ENCODE measurements around the gene COL20A1.

COL20A1 gene

GRCh38 chr20:63321148-63321831 is 28.3 kb downstream of the COL20A1 start:
- no peak for DNase-seq (ENCODE audit: low read depth)

DNA sequence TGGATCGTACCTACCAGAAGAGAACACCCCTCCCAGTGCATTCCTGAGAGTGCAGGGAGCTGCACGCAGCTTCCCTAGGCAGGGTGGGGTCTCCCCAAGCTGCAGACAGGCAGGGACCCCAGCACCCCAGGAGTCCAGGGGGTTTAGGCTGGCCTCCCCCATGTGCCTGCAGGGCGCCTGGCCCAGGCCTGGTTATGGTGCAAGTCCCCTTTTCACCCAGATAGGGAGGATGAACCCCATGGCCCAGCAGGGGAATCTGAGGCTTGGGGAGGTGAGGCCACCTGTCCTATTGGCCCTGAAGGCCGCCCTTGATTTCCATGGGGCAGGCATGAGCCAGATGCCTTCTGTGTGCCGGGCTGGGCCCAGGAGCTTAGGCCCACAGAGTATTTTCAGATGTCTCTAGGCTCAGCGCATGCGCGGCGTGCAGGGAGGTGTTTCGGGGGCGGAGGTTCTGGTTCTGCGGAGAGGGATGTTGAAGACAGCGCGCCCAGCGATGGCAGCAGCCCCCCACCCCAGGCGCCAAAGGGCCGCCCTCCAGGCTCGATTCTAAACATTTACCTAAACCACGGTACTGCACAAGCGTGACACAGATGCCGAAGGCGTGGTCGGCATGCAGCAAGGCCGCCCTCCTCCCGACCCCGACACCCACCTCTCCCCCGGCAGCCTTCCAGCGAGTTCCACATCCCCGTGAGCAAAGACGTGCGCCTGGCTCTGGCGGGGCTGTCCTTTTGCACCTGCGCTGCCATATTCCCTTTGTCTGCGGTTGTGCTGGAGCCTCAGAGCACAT is 29.4 kb downstream of the COL20A1 start:
- no peak for DNase-seq (ENCODE audit: low read depth)

- DNase-seq (ENCODE audit: low read depth): no peak
These were observed 29.9 kb downstream of the COL20A1 start for GRCh38 chr20:63322933-63323273.

- no peak for DNase-seq (ENCODE audit: low read depth)
These were observed 30.5 kb downstream of the COL20A1 start for GRCh38 chr20:63323357-63323981.

GRCh38 chr20:63325021-63325471 is 32.1 kb downstream of the COL20A1 start:
- DNase-seq (ENCODE audit: low read depth): no peak

DNA sequence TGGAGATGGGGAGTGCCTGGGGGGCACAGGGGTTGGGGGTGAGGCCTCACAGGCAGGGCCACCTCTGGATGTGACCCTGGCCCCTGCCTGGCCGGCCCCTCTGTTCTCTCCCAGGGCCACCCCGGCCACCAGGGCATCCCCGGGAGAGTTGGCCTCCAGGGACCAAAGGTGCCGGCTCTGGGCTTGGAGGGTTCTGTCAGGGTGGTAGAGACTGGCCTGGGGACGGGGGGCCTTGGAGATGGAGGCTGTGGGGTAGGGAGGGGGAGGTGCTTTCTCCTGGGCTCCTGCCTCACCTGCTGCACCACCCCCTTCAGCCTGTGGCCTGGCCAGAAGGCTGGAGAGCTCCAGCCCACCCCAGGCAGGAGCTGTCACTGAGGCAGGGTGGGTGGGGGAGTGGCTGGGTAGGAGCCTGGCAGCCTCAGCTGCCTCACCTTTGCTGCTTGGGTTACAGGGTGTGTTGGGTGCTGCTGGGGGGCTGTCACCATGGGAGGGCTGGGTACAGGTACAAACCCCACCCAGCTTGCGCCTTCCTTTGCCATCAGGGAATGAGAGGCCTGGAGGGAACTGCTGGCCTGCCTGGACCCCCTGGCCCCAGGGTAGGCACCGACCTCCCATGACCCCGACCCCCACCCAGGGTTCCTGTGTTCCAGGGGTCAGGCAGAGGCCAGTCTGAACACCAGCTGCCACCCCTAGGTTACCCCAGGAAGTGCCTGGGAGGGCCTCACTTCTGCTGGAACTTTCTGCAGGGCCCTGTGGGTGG is 32.7 kb downstream of the COL20A1 start:
- DNase-seq (ENCODE audit: low read depth): no peak

DNA sequence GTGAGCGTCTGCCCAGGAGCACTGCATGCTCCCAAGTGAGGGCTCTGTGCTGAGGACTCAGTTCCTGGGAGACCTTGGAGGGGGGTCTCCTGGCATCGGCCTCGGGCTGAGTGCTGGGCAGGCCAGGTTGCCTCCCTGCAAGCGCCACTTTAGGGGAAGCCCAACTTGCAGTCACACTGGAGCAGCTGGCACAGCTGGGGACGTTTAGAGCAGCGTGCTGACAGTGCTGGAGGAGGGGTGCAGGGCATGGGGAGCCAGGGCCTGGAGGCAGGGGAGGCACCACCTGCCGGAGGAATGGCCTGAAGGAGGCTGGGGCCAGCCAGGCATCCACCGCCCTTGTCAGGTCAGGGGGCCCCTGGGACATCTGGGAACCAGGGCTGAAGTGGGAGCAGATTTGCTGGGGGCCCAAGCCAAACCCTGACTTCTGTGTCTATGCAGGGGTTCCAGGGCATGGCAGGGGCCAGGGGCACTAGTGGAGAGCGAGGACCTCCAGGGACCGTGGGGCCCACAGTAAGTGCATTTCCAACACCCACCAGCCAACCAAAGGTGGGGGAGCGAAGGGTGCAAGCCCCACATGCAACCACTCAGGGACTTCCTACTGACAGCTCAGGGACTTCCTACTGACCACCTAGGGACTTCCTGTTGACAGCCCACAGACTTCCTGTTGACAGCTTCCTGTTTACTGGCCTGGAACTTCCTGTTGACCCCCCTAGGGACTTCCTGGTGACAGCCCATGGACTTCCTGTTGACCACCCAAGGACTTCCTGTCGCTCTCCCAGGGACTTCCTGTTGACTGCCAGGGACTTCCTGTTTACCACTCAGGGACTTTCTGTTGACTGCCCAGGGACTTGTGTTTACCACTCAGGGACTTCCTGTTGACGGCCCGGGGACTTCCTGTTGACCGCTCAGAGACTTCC is 33.6 kb downstream of the COL20A1 start:
- DNase-seq (ENCODE audit: low read depth): no peak

DNA sequence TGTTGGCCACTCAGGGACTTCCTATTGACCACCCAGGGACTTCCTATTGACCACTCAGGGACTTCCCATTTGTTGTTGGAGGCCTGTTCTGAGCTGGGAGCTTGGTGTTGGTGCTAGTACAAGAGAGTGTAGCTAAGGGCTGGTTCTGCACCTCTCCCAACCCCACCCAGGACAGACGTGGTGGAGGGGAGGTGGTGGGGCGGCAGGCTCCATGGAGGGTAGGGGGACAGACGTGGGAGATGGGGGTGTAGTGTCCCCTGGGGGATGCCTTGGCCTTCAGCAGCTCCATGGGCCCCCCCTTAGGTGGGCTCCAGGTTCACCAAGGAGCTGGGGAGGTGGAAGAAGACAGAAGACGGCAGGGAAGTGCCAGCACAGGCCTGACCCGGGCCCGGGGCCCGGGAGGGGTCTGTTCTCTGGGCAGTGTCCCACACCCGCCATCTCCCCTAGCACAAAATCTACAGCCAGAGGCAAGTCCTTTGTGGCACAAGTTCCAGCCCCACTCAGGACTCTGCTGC is 34.3 kb downstream of the COL20A1 start:
- DNase-seq (ENCODE audit: low read depth): no peak

DNA sequence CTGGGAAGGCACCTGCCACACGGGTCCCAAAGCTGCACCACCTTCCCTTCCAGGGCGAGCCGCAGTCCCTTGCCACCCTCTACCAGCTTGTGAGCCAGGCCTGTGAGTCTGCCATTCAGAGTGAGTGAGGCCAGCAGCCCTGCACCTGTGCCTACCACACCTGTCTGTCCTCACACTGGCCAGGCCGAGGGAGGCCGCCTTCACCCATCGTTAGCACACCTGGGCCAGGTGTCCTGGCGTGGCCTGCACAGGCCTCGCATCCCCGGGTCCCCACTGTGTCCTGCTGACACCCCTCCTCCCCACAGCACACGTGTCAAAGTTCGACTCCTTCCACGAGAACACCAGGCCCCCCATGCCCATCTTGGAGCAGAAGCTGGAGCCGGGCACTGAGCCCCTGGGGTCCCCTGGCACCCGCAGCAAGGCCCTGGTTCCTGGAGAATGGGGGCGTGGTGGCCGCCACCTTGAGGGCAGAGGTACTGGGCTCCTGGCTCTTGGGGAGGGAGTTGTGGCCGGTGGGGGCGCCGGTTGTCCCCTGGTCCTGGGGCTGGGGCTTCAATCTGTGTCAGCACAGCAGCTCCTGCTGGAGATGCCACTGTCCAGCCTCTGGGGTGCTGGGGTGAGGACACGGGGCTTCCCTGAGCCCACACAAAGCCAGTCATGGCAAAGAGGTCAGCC is 35.2 kb downstream of the COL20A1 start:
- DNase-seq (ENCODE audit: low read depth): no peak

DNA sequence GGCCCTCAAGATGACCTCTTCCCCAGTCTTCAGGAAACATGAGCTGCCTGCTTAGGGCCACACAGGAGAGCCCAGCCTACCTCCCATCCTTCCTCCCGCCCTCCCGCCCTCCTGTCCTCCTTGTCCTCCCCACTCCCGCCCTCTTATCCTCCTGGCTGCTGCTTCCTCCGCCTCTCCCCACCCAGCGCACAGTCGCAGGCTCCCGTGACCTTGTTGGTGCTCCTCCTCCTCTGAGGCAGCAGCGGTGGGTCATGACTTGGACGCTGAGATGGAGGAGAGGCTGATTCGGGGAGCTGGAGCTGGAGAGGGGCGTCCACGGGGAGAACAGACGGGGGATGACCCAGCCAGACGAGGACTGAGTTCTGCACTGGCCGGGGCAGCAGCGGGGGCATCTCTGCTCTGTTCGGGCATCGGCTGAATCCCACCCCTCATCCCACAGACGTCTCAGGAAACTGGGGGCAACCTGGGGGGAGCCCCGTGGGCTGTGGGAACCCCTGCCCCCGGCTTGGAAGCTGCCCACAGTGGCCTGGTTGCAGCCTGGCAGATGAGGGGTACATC is 35.8 kb downstream of the COL20A1 start:
- DNase-seq (ENCODE audit: low read depth): no peak

DNA sequence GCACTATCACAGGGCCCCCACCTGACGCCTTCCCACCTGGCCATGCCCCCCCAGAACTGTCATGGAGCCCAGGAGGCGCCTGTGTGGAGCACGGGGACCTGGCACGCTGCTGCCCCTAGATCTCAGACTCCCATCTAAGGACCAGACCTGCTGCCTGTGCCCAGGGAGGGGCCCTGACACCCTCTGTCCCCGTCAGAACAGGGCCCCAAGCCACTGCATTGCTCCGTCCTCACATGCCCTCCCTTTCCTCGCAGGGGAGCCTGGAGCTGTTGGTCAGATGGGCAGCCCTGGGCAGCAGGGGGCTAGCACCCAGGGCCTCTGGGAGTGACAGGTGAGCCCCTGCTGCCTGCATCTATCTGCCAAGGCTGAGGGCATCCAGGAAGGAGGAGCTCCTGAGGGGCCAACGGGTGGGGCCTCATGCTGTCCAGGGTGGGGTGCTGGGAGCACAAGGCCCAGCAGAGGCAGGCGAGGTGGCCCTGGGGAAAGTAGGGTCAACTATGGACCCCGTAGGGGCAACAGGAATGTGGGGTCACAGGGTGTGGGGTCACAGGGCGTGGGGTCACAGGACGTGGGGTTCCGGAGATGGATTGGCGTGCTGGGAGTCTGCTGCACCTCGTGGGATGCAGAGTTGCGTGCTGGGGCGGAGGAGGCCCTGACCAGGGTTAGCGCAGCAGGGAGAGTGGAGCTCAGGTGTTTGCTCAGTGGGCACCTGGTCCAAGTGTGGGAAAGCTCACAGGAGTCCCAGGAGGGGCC is 36.5 kb downstream of the COL20A1 start:
- no peak for DNase-seq (ENCODE audit: low read depth)

GRCh38 chr20:63330084-63330760 is 37.2 kb downstream of the COL20A1 start:
- no peak for DNase-seq (ENCODE audit: low read depth)

GRCh38 chr20:63330940-63331339 is 38.0 kb downstream of the COL20A1 start:
- no peak for DNase-seq (ENCODE audit: low read depth)

- DNase-seq (ENCODE audit: low read depth): no peak
These were observed 38.9 kb downstream of the COL20A1 start for GRCh38 chr20:63331741-63332400.

DNA sequence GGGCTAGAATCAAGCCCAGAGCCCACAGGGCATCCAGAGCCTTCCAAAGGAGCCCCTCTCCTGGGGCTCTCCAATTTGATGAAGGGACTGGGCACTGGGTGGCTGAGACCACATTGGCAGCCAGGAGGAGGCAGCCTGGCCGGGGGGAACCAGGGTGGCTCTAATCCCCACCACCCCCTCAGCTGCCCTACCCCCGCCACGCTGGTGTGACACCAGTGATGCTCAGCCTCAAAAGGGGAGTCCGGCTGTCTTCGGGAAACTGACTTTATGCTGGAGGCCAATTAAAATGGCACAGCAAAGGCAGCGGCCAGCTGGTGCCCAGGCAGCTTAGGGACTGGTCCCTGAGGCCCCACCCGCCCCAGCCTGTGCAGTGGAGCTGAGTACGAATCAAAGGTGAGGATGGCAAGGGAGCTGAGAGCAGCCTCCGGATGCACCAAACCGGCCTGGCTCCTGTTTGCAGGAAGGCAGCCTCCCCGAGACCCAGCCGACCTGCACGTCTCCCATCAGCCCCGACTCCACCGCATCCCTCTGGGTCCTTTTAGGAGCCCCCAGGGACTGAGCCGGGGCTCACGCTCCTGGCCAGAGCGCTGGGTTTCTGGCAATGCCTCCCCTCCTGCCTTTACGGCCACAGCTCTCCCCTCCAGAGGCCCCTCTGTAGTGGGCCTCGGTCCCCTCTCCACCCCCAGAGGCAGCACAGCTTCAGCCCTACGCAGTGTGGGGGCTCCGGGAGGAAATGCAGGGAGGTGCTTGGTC is 39.7 kb downstream of the COL20A1 start:
- DNase-seq (ENCODE audit: low read depth): no peak

DNA sequence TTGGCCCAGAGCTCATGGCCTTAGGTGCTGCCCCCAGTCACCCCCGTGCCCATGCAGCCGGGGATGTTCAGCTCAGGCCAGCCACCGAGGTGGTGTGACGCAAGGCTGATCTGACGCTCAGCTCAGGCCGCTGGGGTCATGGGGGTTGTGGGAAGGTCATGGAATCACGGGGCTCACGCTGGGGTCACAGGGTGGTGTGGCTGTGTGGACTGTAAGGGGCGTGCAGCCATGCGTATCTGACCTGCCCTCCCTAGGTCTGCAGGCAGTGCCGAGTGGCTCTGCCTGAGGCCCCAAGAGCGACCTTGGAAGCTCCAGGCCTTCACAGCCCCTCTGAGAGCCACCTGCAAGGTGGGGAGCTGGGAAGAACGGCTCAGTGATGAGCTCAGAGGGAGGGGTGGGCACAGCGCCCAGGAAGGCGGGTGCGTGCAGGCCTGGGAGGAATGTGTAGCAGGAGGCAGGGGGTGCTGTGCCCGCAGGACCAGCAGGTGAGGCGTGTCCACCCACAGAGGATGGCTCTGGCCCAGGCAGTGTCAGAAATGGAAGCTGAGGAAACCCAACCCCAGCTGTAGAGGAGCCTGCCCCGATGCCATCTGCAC is 40.4 kb downstream of the COL20A1 start:
- no peak for DNase-seq (ENCODE audit: low read depth)

GRCh38 chr20:63334356-63334755 is 41.4 kb downstream of the COL20A1 start:
- DNase-seq (ENCODE audit: low read depth): no peak
